ENCODE data around the gene DGLUCY. TPM values are rescaled to one million over a fixed set of nuclear protein-coding genes. Genes with fewer than 3 reads are reported as not detected.

The DGLUCY gene
- total and polyA plus RNA-seq, 2 experiments from 2014 or later: 44.8 to 51.3 TPM

GRCh38 chr14:91272341-91273272 lies 158.7 kb downstream of the DGLUCY start:
- no peak overlapping the region for H3K4me2 ChIP-seq
- no peak for TF ChIP-seq CTCF (IDR thresholded peaks at IDR 0.05; ENCODE audit: poor library complexity)
- TF ChIP-seq EZH2phosphoT487 (IDR thresholded peaks at IDR 0.05; ENCODE audit: low read depth, severe bottlenecking, unreplicated experiment): no peak
- TF ChIP-seq EZH2 (IDR thresholded peaks at IDR 0.05; ENCODE audit: borderline replicate concordance): no peak
- no peaks in the 10 kb centered on the region for H3K4me1 ChIP-seq (ENCODE audit: insufficient read depth)
- no peaks in the 10 kb centered on the region for H4K20me1 ChIP-seq (ENCODE audit: insufficient read depth, poor library complexity, severe bottlenecking)
- no peak overlapping the region for H3K4me3 ChIP-seq
- no peak overlapping the region for H3K27ac ChIP-seq
- H3K9me3 ChIP-seq (ENCODE audit: low read depth): no peaks in the 10 kb centered on the region
- H3K36me3 ChIP-seq (replicated peaks; ENCODE audit: insufficient read depth, low read depth): no peaks in the 10 kb centered on the region
- H3K9me2 ChIP-seq (replicated peaks; ENCODE audit: insufficient read depth): no peaks in the 10 kb centered on the region
- H2AFZ ChIP-seq: no peak overlapping the region
- no peaks in the 10 kb centered on the region for H3K27me3 ChIP-seq
- DNase-seq (ENCODE audit: low spot score): no peak
- WGBS (ENCODE audit: low lambda C conversion rate, missing lambda C conversion rate): 93% methylated on average over 33 of the region's 43 CpGs
- H3K79me2 ChIP-seq: no peaks in the 10 kb centered on the region

GRCh38 chr14:91273273-91273884 lies 159.5 kb downstream of the DGLUCY start:
- Histone ChIP-seq H3K4me3 (no peak overlapping the region), H3K79me2 (no peaks in the 10 kb centered on the region), H4K20me1 (ENCODE audit: insufficient read depth, poor library complexity, severe bottlenecking) (no peaks in the 10 kb centered on the region), H3K36me3 (replicated peaks; ENCODE audit: insufficient read depth, low read depth) (no peaks in the 10 kb centered on the region), H2AFZ (no peak overlapping the region), H3K27me3 (no peaks in the 10 kb centered on the region), H3K9me2 (replicated peaks; ENCODE audit: insufficient read depth) (no peaks in the 10 kb centered on the region), H3K4me2 (no peak overlapping the region), H3K27ac (no peak overlapping the region), H3K9me3 (ENCODE audit: low read depth) (no peaks in the 10 kb centered on the region), H3K4me1 (ENCODE audit: insufficient read depth) (no peaks in the 10 kb centered on the region)
- DNase-seq (ENCODE audit: low spot score): no peak
- 96% methylated on average over 23 of the region's 27 CpGs for WGBS (ENCODE audit: low lambda C conversion rate, missing lambda C conversion rate)
- TF ChIP-seq EZH2phosphoT487 (IDR thresholded peaks at IDR 0.05; ENCODE audit: low read depth, severe bottlenecking, unreplicated experiment): no peak
- no peak for TF ChIP-seq CTCF (IDR thresholded peaks at IDR 0.05; ENCODE audit: poor library complexity)
- TF ChIP-seq EZH2 (IDR thresholded peaks at IDR 0.05; ENCODE audit: borderline replicate concordance): no peak

- WGBS (ENCODE audit: low lambda C conversion rate, missing lambda C conversion rate): 88% methylated on average over 9 of the region's 13 CpGs
These were observed 160.0 kb downstream of the DGLUCY start for GRCh38 chr14:91273885-91274273.

More at GRCh38 chr14:91273885-91274273, 160.0 kb downstream of the DGLUCY start:
- H3K4me3 ChIP-seq: no peak overlapping the region
- no peaks in the 10 kb centered on the region for H3K4me1 ChIP-seq (ENCODE audit: insufficient read depth)
- H3K9me2 ChIP-seq (replicated peaks; ENCODE audit: insufficient read depth): no peaks in the 10 kb centered on the region
- H4K20me1 ChIP-seq (ENCODE audit: insufficient read depth, poor library complexity, severe bottlenecking): no peaks in the 10 kb centered on the region
- DNase-seq (ENCODE audit: low spot score): no peak
- no peak overlapping the region for H2AFZ ChIP-seq
- no peaks in the 10 kb centered on the region for H3K36me3 ChIP-seq (replicated peaks; ENCODE audit: insufficient read depth, low read depth)
- H3K27me3 ChIP-seq: no peaks in the 10 kb centered on the region
- no peak overlapping the region for H3K4me2 ChIP-seq
- no peak overlapping the region for H3K27ac ChIP-seq
- TF ChIP-seq CTCF (IDR thresholded peaks at IDR 0.05; ENCODE audit: poor library complexity) (no peak), EZH2phosphoT487 (IDR thresholded peaks at IDR 0.05; ENCODE audit: low read depth, severe bottlenecking, unreplicated experiment) (no peak), EZH2 (IDR thresholded peaks at IDR 0.05; ENCODE audit: borderline replicate concordance) (no peak)
- H3K9me3 ChIP-seq (ENCODE audit: low read depth): no peaks in the 10 kb centered on the region
- no peaks in the 10 kb centered on the region for H3K79me2 ChIP-seq
